CD4-positive, alpha-beta T cell treated with Interleukin-15 for 1 hour (primary cell): Measurements from ENCODE around the gene TYK2.

Experiments used
- DNase-seq: peaks from one replicate; pipeline ENCODE4 v3.0.0-alpha.2; 2020

The TYK2 gene

DNA sequence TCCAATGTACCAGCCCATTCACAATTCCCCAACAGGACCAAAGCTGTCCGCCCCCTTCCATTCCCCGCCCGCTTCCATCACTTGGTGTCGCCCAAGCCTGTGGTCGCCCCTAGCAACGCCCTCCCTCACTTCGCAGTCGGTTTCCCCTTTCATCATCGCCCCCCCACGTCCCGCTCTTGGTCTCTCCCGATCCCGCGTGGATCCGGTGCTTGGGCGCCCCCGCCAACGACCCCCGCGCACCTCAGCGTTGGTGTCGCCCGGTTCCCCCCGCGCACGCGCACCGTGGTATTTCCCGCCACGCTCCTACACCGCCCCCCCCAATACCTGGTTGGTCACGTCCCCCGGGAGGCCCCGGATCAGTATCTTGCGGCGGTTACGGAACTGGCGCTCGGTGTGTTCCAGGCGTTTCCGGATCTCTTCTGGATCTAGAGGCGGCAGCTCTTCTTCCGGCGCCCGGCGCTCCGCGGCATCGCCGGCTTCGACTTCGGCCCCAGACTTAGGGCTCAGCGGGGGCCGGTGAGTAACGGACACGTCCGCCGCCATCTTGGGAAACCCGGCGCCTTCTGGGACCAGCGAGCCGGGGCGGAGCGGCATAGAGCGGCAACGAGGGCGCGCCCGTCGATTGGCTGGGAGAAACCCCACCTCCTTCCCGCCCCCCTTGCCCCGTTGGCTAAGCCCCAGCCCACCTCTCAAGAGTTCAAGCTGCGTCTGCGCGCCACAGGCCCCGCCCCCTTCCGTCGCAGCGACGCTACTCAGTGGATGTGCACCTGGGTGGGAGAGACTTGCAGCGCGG is 47.2 kb downstream of the TYK2 start, which contains the start of gene RAVER1:
TSS of gene RAVER1 (minus strand) at position 565 of the 793 bp plus-strand sequence. CDS start at position 543, 22 bp downstream.
- DNase-seq: peak; percentile 98

DNA sequence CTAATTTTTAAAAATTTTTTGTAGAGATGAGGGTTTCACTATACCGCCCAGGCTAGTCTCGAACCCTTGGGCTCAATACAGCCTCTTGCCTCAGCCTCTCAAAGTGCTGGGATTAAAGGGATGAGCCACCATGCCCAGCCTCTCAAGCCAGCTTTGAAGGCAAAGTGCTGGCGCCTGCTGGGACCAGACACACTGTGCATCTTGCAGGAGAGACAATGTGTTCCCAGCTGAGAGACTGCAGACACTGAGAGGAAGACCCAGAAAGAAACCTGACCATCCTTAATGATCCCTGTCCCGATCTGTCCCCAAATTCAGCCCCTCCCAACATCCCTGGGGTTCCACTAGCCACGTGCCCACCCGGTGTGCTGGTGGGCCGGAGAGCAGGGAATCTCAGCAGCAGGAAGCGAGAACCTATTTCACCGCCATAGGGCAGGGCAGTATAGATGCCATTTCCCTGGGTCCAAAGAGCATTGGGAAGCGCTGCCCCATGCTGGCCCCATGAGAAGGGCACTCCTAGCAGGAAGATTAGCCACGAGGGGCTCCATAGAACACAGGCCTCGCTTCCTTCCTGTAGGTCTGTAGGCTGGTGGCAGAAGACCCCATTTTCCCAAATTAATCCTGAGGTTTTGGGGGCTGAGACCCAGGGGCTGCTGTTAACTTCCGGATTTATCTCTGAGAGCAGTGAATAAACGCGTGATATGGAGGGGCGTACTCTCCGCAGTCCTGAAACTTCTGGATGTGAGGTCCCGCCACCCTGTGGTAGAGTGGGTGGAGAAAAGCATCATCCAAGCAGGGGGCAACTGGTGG is 48.0 kb downstream of the TYK2 start:
- DNase-seq: no peak

- DNase-seq: no peak
Measured at GRCh38 chr19:10329555-10329954, 50.8 kb downstream of the TYK2 start.

DNA sequence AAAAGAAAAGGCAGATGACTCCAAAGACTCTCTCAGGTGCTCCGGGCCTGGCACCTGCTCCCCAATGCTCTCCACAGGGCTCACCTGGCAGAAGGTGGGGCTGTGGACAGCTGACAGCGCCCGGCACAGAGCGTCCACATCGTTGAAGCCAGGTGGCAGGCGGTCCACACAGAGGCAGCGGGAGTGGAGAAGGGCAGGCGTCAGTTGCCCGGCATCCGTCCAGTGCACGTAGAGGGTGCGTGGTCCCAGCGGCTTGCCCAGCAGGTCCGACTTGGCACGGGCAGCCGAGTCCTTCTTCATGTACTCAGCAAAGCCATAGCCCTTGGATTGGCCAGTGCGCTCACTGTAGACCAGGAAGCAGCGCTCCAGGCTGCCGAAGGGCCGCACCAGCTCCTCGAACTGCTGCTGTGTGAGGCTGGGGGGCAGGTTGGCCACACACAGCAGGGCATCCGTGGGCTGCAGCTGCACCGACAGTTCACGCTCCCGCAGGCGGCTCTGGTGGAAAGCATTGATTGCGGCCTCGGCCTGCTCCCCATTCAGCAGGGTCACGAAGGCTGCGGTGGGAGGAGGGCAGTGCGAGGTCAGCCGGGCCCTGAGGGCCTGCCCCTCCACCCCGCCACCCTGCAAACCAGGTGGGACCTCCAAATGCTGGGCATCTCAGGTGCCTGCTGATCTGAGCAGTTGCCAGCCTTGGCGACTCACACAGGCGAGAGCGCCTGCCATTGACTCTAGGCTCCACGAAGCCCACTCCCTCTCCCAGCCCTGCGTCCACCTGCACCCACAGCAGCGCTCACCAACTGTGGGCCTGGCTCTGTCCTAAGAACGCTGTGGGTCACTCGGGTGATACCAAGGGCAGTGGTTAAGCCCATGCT is 51.6 kb downstream of the TYK2 start:
- DNase-seq: no peak

GRCh38 chr19:10327793-10328192 is 52.6 kb downstream of the TYK2 start:
- no peak for DNase-seq

GRCh38 chr19:10325732-10326131 is 54.6 kb downstream of the TYK2 start:
- DNase-seq: no peak

- no peak for DNase-seq
Measured at GRCh38 chr19:10321874-10322835, 58.2 kb downstream of the TYK2 start.

GRCh38 chr19:10321417-10321797 is 59.0 kb downstream of the TYK2 start:
- no peak for DNase-seq

GRCh38 chr19:10320602-10321416 is 59.6 kb downstream of the TYK2 start:
- no peak for DNase-seq

- no peak for DNase-seq
Measured at GRCh38 chr19:10318807-10319682, 61.3 kb downstream of the TYK2 start.

GRCh38 chr19:10317857-10318462 is 62.4 kb downstream of the TYK2 start:
- no peak for DNase-seq

DNA sequence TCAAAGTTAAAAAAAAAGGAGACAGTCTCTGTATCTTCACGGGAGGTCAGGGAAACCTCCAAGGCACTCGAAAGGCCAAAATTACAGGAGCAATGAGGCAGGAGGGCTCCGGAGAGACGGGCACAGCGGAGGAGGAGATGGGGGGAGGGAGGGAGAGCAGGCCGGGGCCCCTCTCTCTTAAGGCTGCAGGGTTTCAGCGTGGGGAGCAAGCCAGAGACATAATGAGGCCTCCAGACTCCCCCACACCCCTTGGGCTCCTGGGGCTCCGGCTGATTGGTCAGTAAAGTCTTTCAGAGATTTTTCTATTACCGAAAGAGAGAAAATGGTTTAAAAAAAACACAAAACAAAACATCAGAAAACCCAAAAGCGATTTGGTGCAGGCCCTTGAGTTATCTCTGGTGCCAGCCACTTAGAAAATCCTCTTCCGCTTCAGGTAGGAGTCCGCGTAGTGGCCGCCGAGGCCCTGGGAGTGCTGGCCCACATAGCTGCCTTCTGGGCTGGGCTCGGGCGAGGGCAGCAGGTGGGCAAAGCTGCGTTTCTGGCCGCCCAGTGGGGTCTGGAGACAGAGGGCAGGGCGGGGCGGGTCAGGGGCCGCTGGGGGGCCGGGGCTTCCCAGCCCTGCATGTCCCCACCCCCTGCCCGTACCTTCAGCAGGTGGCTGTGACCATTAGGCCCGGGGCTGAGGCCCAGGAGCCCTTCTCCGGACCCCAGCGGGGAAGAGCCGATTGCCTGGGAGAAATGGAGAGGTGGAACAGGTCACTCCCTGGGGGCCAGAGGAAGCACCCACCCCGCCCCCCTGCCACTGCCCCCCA is 63.1 kb downstream of the TYK2 start:
- no peak for DNase-seq

DNA sequence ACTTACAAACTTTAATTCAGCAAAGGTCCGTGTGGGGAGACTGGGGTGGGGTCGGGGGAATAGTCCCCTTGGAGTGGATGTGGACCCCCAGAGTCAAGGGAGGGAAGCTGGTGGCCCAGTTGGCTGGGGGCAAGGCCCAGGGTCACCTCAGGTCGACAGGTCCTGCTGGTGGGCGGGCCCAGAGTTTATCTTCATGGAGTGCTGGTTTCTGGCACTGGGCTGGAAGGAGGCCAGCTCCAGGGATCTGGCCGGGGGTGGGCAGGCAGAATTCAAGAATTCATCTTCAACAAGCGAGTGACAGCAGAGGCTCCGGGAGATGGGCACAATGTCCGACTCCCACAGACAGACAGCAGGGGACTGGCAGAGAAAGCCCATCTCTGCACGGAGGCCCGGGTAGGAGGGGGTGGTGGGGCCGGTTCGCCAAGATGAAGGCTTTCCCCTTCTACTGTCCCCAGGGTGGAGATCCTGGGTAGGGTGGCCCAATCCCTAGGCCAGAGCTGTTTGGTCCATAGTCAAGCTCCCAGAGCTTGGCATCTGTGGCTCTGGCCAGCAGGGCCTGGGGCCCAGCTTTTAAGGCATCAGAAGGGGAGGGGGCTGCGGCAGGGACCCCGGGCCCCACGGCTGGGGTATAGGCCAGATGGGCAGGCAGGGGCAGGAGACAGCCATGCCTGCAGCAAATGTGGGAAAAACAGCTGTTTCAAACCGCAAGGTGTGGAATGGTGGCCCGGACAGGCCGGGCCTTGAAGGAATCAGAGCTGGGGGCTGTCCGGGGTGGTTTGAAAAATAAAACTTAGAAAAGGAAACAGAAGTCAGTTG is 63.9 kb downstream of the TYK2 start:
- DNase-seq: no peak

DNA sequence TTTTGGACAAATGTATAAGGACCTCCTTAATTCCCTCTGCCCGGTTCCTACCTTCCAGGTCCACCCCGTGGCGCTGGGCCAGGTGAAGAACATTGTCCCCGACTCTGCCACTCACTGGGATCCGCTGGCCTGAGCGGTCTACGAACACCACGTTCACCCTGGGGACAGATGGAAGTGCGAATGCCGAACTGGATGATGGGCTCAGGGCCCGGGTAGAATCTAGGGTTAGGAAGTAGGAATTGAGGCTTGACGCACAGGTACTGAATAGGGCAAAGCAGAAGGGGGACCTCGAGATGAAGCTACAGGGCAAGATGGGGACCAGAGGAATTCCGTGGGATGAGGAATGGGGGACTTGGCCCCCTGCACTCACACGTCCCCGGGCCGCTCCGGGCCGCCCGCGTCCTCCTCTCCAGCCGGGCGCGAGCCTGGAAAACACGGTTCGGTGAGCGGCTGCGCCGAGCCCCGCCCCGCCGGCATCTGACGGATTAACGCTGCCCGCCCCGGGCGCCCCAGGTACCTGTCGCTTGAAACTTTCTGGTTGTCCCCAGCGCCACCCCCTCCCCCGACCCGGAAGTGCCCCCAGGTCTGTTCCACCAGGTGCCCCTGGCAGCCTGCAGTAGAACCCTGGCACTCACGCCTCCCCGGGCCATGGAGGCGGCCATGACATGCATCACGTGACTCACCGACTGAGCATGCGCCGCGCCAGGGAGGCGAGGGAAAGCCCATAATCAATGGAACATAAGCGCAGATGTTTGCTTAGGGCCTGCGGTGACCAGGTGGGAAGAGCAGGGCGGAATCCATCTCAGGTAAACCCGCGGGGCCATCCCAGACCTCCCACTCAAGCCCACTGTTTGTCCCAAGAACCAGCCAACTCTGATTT is 64.8 kb downstream of the TYK2 start, which contains the start of gene FDX2:
TSS of gene FDX2 (minus strand) at position 681 of the 880 bp plus-strand sequence. CDS start at position 662, 19 bp downstream.
- peak; percentile 88 for DNase-seq

DNA sequence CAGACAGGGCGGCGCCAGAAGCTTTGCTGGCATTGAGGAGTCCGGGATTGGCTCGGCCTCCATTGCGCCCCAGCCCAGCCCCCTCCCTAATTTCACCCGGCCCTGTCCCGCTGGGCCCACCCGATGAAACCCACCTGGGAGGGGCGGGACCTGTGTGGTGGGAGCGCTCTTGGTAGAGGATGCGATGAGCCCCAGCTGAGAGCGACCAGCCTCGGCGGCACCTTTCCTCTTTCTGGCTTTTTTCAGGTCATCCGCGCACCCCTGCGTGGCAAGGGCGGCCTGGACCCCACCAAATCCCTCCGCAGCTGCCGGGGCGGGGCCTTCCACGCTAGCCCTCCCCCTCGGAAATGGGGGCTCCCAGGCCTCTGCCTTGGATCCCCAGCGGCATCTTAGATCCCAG is 70.9 kb downstream of the TYK2 start, which contains the start of gene ZGLP1:
TSS of gene ZGLP1 (minus strand) at position 393 of the 400 bp plus-strand sequence.
- no peak for DNase-seq

DNA sequence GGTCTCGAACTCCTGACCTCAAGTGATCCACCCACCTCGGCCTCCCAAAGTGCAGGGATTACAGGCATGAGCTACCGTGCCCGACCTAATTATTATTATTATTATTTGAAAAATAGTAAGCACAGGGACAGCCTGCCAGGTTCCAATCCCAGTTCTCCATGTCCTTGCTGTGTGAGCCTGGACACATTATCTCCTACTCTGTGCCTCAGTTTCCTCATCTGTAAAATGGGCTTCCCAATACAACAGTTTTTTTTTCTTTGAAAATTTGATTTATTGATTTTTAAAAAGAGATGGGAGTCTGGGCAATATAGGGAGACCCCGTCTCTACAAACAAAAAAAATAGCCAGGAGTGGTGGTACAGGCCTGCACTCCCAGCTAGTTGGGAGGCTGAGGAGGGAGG is 74.0 kb downstream of the TYK2 start:
- no peak for DNase-seq
